IMR-90 (cell line): Measurements from ENCODE around the gene GGT6. TPM values are rescaled to one million over a fixed set of nuclear protein-coding genes. Genes with fewer than 3 reads are reported as not detected.
"Not testable (repeated sequence)": the region's sequence is repeated elsewhere in the genome, so short reads cannot be mapped to it uniquely, and the experiment has no call there.

Experiments
- ATAC-seq: fragments of 200-7000 bp; cut with Tn5 transposase; 2 replicates; pipeline ENCODE4 v1.9.1; 2020; ENCODE audit warnings: low read depth, mild to moderate bottlenecking, moderate library complexity
- BruUV-seq: library from RNA; stranded (reverse); fragments of 400-500 nt; replicated peaks from 2 replicates; lab custom pipeline; 2021; lab: Mats Ljungman, UMichigan
- CTCF ChIA-PET: fragments of 300-600 bp; formaldehyde crosslinking; extraction: SDS; loops from one replicate; lab custom pipeline; 2021; ENCODE audit warnings: antibody characterized with exemption; lab: Yijun Ruan, JAX
- POLR2A ChIA-PET: fragments of 300-600 bp; sonication (Branson Sonifier 250); formaldehyde crosslinking; loops from one replicate; lab custom pipeline; 2022; ENCODE audit warnings: antibody characterized with exemption; ENCODE audit not compliant: unreplicated experiment; lab: Charles Lee
- DNase-seq: peaks from one replicate; pipeline ENCODE4 v3.0.0; 2013
- H2AFZ ChIP-seq: replicated peaks from 2 replicates; pipeline ENCODE3; 2013; ENCODE audit warnings: low read length, mild to moderate bottlenecking; ENCODE audit not compliant: poor library complexity
- H2AK5ac ChIP-seq: 2 replicates; pipeline ENCODE4 v1.6.1; 2013; ENCODE audit warnings: low read depth, low read length, inconsistent platforms
- H2AK9ac ChIP-seq: replicated peaks from 2 replicates; pipeline ENCODE3; 2013; ENCODE audit warnings: mild to moderate bottlenecking, low read depth, low read length, moderate library complexity; ENCODE audit not compliant: poor library complexity
- H2BK120ac ChIP-seq: 2 replicates; pipeline ENCODE4 v1.6.1; 2013; ENCODE audit warnings: low read depth, low read length, inconsistent platforms
- H2BK15ac ChIP-seq: 3 replicates; pipeline ENCODE4 v1.6.1; 2013; ENCODE audit warnings: low read depth, low read length, inconsistent platforms
- H2BK20ac ChIP-seq: 2 replicates; pipeline ENCODE4 v1.6.1; 2013; ENCODE audit warnings: low read depth, mild to moderate bottlenecking, inconsistent platforms, low read length, moderate library complexity
- H2BK5ac ChIP-seq: 2 replicates; pipeline ENCODE4 v1.6.1; 2013; ENCODE audit warnings: mild to moderate bottlenecking, low read depth, low read length, inconsistent platforms; ENCODE audit not compliant: poor library complexity, severe bottlenecking
- H3K14ac ChIP-seq: replicated peaks from 2 replicates; pipeline ENCODE4 v1.6.1; 2013; ENCODE audit warnings: low read depth, low read length, inconsistent platforms
- H3K18ac ChIP-seq: 2 replicates; pipeline ENCODE4 v1.6.1; 2013; ENCODE audit warnings: low read depth, low read length, control low read depth
- H3K23ac ChIP-seq: 2 replicates; pipeline ENCODE4 v1.6.1; 2013; ENCODE audit warnings: low read depth, low read length, inconsistent platforms
- H3K27ac ChIP-seq: 2 replicates; pipeline ENCODE4 v1.5.1; 2013; ENCODE audit warnings: mild to moderate bottlenecking, control low read depth, low read length; ENCODE audit not compliant: insufficient read depth
- H3K27me3 ChIP-seq: 2 replicates; pipeline ENCODE4 v1.6.1; 2013; ENCODE audit warnings: low read length; ENCODE audit not compliant: control insufficient read depth, insufficient read depth
- H3K36me3 ChIP-seq: 2 replicates; pipeline ENCODE4 v1.6.1; 2013; ENCODE audit warnings: low read length, mixed read lengths; ENCODE audit not compliant: control insufficient read depth, insufficient read depth
- H3K4ac ChIP-seq: 2 replicates; pipeline ENCODE4 v1.6.1; 2013; ENCODE audit warnings: low read depth, low read length, inconsistent platforms
- H3K4me1 ChIP-seq: 2 replicates; pipeline ENCODE4 v1.6.1; 2013; ENCODE audit warnings: low read length, mixed read lengths; ENCODE audit not compliant: control insufficient read depth, insufficient read depth
- H3K4me2 ChIP-seq: 2 replicates; pipeline ENCODE4 v1.6.1; 2013; ENCODE audit warnings: low read depth, mild to moderate bottlenecking, control low read depth, low read length, moderate library complexity
- H3K4me3 ChIP-seq: 2 replicates; pipeline ENCODE4 v1.5.1; 2013; ENCODE audit warnings: low read depth, mild to moderate bottlenecking, control low read depth, low read length, moderate library complexity; ENCODE audit not compliant: insufficient read depth
- H3K56ac ChIP-seq: 2 replicates; pipeline ENCODE4 v1.6.1; 2013; ENCODE audit warnings: low read length, inconsistent platforms; ENCODE audit not compliant: insufficient read depth; ENCODE audit errors: extremely low read depth
- H3K79me1 ChIP-seq, 2 experiments: 2 replicates each; pipeline ENCODE4 v1.6.1; 2013; ENCODE audit warnings: low read length in 2 of 2, inconsistent platforms in 1 of 2, low read depth in 1 of 2
- H3K9ac ChIP-seq: 2 replicates; pipeline ENCODE4 v1.6.1; 2013; ENCODE audit warnings: low read depth, low read length, control low read depth
- H3K9me1 ChIP-seq: 2 replicates; pipeline ENCODE4 v1.6.1; 2013; ENCODE audit warnings: low read length, inconsistent platforms; ENCODE audit not compliant: insufficient read depth
- H3K9me3 ChIP-seq: 2 replicates; pipeline ENCODE4 v1.6.1; 2013; ENCODE audit warnings: low read length; ENCODE audit not compliant: control insufficient read depth, insufficient read depth
- H4K20me1 ChIP-seq: 2 replicates; pipeline ENCODE4 v1.6.1; 2013; ENCODE audit warnings: low read length, inconsistent platforms; ENCODE audit not compliant: insufficient read depth
- H4K5ac ChIP-seq: 2 replicates; pipeline ENCODE4 v1.6.1; 2013; ENCODE audit warnings: mild to moderate bottlenecking, low read depth, low read length, control low read depth
- H4K8ac ChIP-seq, 2 experiments: 2 replicates each; pipeline ENCODE4 v1.6.1; 2013; ENCODE audit warnings: low read depth in 2 of 2, low read length in 2 of 2, control low read depth in 1 of 2, inconsistent platforms in 1 of 2
- H4K91ac ChIP-seq: 2 replicates; pipeline ENCODE4 v1.6.1; 2013; ENCODE audit warnings: low read depth, low read length, inconsistent platforms; ENCODE audit not compliant: insufficient read depth
- BHLHE40 ChIP-seq: fragments of 150-350 bp; IDR thresholded peaks from 2 replicates; pipeline ENCODE4 v1.6.1; 2016; ENCODE audit warnings: mild to moderate bottlenecking, low read depth, low read length
- FOS ChIP-seq: fragments of 150-350 bp; IDR thresholded peaks from 2 replicates; pipeline ENCODE4 v1.6.1; 2016; ENCODE audit warnings: low read depth, low read length
- MAFK ChIP-seq: IDR thresholded peaks from 2 replicates; pipeline ENCODE4 v1.6.1; 2012; ENCODE audit warnings: low read depth, low read length, improper control_type of control experiment
- NFE2L2 ChIP-seq: fragments of 150-350 bp; IDR thresholded peaks from 2 replicates; pipeline ENCODE4 v1.6.1; 2016; ENCODE audit warnings: low read depth, mild to moderate bottlenecking, low read length
- RAD21 ChIP-seq: IDR thresholded peaks from 2 replicates; pipeline ENCODE4 v1.6.1; 2012; ENCODE audit warnings: low read length, improper control_type of control experiment
- RCOR1 ChIP-seq: IDR thresholded peaks from 2 replicates; pipeline ENCODE4 v1.6.1; 2012; ENCODE audit warnings: mild to moderate bottlenecking, low read length, improper control_type of control experiment; ENCODE audit not compliant: insufficient replicate concordance
- RFX5 ChIP-seq: IDR thresholded peaks from 2 replicates; pipeline ENCODE4 v1.8.0; 2012; ENCODE audit warnings: low read depth, mild to moderate bottlenecking, low read length, moderate library complexity
- SMC3 ChIP-seq: fragments of 150-350 bp; IDR thresholded peaks from 2 replicates; pipeline ENCODE4 v1.6.1; 2016; ENCODE audit warnings: low read depth, mild to moderate bottlenecking, antibody characterized with exemption, low read length, moderate library complexity
- WGBS, 2 experiments: methylation state at CpG; one replicate each; pipeline versions ENCODE4 v1.1.5 to v1.1.7; 2013; ENCODE audit warnings: missing lambda C conversion rate in 2 of 2; ENCODE audit not compliant: insufficient read length in 1 of 2; ENCODE audit errors: extremely low coverage in 2 of 2; 5-methylcytosine and 5-hydroxymethylcytosine counted together
- dilution Hi-C: fragments of 300-500 bp; cut with HindIII; formaldehyde crosslinking; loops from one replicate; pipeline ENCODE4 v1.14.3; 2018; ENCODE audit warnings: low sequenced_read_pairs; ENCODE audit not compliant: unreplicated experiment
- in situ Hi-C: fragments of 300-500 bp; cut with MboI; formaldehyde crosslinking; loops from 3 replicates; pipeline ENCODE4 v1.14.3; 2019; ENCODE audit warnings: low sequenced_read_pairs, inconsistent platforms, mixed read lengths
- intact Hi-C: fragments of 100-400 bp; cut with micrococcal nuclease; formaldehyde crosslinking; loops from 2 replicates; pipeline ENCODE4 v1.10.0; 2022
- polyA plus RNA-seq, 3 experiments: library from polyadenylated mRNA; depleted of rRNA; stranded (reverse); fragments of >200 nt; gene quantifications; 2 replicates each; pipeline ENCODE4 v1.2.3, GENCODE V29; 2012; ENCODE audit warnings: low replicate concordance in 1 of 3
- total RNA-seq: library from RNA; depleted of rRNA; stranded (reverse); fragments of >200 nt; gene quantifications from 2 replicates; pipeline ENCODE4 v1.2.3, GENCODE V29; 2012
- TF ChIP-seq, protein P1 (sequence below): fragments of 150-350 bp; IDR thresholded peaks from 2 replicates; pipeline ENCODE4 v1.6.1; 2017; ENCODE audit warnings: mild to moderate bottlenecking, antibody characterized with exemption, low read length, low read depth

The GGT6 gene
- total and polyA plus RNA-seq, 2 of the 4 experiments (the other 2 are of a cell fraction), result not detected

- TF ChIP-seq BHLHE40 (no peak), NFE2L2 (no peak), RCOR1 (no peak), RFX5 (no peak), SMC3 (no peak), RAD21 (no peak), FOS (no peak), MAFK (no peak)
- TF ChIP-seq, protein P1, sequence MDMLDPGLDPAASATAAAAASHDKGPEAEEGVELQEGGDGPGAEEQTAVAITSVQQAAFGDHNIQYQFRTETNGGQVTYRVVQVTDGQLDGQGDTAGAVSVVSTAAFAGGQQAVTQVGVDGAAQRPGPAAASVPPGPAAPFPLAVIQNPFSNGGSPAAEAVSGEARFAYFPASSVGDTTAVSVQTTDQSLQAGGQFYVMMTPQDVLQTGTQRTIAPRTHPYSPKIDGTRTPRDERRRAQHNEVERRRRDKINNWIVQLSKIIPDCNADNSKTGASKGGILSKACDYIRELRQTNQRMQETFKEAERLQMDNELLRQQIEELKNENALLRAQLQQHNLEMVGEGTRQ, result no peak
- H2AK5ac ChIP-seq, result no peak overlapping the region
- 47% methylated on average over 3 of the region's 12 CpGs; no CpG with 5 or more reads in 1 of the 2 experiments for WGBS, 2 experiments
- H3K9me3 ChIP-seq, result no peaks in the 10 kb centered on the region
- no peak overlapping the region for H3K9ac ChIP-seq
- no peak overlapping the region for H2AK9ac ChIP-seq
- ATAC-seq (peak; percentile 41), DNase-seq (peak; percentile 30)
- dilution Hi-C loops, result no loop called here
- no peak overlapping the region for H3K56ac ChIP-seq
- no peak overlapping the region for H3K4me3 ChIP-seq
- no TSS peak for BruUV-seq
- H3K4me1 ChIP-seq, result peaks cover 8% of the 10 kb centered on the region; the same call in 1 of the 2 replicates
- CTCF ChIA-PET, result no interaction called here
- in situ Hi-C loops, result no loop called here
- no peak overlapping the region for H2BK15ac ChIP-seq
- no peak overlapping the region; the same call in 1 of the 2 replicates for H4K5ac ChIP-seq
- H2AFZ ChIP-seq, result peak overlapping the region; percentile 41
- H4K91ac ChIP-seq, result no peak overlapping the region
- H2BK5ac ChIP-seq, result no peak overlapping the region
- no peak overlapping the region for H4K8ac ChIP-seq
- H3K27ac ChIP-seq, result no peak overlapping the region
- H3K23ac ChIP-seq, result no peak overlapping the region
- H3K9me1 ChIP-seq, result no peaks in the 10 kb centered on the region
- no peaks in the 10 kb centered on the region for H4K20me1 ChIP-seq
- H3K4ac ChIP-seq, result no peak overlapping the region
- H3K36me3 ChIP-seq, result no peaks in the 10 kb centered on the region
- H3K27me3 ChIP-seq, result peaks cover 28% of the 10 kb centered on the region
- intact Hi-C loops, result no loop called here
- no peak overlapping the region for H3K4me2 ChIP-seq
- no peaks in the 10 kb centered on the region for H3K79me1 ChIP-seq
- H3K18ac ChIP-seq, result no peak overlapping the region
- H3K14ac ChIP-seq, result no peak overlapping the region
- POLR2A ChIA-PET, result no interaction called here
- H2BK20ac ChIP-seq, result no peak overlapping the region
- no peak overlapping the region for H2BK120ac ChIP-seq
Observed at GRCh38 chr17:4605826-4606225, 45.4 kb upstream of the GGT6 start.

DNA sequence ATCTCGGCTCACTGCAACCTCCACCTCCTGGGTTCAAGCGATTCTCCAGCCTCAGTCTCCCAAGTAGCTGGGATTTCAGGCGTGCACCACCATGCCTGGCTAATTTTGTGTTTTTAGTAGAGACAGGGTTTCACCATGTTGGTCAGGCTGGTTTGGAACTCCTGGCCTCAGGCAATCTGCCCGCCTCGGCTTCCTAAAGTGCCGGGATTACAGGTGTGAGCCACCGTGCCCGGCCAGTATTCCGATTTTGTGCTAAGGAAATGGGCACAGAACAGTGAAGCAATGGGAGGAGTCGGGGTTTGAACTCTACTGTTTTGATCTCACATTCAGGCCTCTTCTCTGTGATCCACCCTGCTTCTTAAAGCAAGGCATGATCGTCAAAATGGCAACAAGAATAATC, 44.4 kb upstream of the GGT6 start:
- H3K4me3 ChIP-seq, CTCF ChIA-PET, H3K14ac ChIP-seq, H2AK9ac ChIP-seq, H3K4me2 ChIP-seq, H2AK5ac ChIP-seq, H4K5ac ChIP-seq, ATAC-seq, H3K9ac ChIP-seq, H3K56ac ChIP-seq, DNase-seq, BruUV-seq, H3K4ac ChIP-seq, H2BK20ac ChIP-seq, H4K20me1 ChIP-seq, H4K8ac ChIP-seq, H3K9me3 ChIP-seq, H2BK5ac ChIP-seq, H3K23ac ChIP-seq, H4K91ac ChIP-seq, H2BK15ac ChIP-seq, H3K27ac ChIP-seq, H2BK120ac ChIP-seq, intact Hi-C loops, H2AFZ ChIP-seq, H3K9me1 ChIP-seq, POLR2A ChIA-PET, H3K79me1 ChIP-seq, H3K18ac ChIP-seq, in situ Hi-C loops, dilution Hi-C loops, H3K36me3 ChIP-seq: not testable (repeated sequence)
- 100% methylated on average over 3 of the region's 11 CpGs; no CpG with 5 or more reads in 1 of the 2 experiments for WGBS, 2 experiments
- Histone ChIP-seq H3K4me1 (peaks cover 16% of the 10 kb centered on the region; the same call in 1 of the 2 replicates), H3K27me3 (peaks cover 18% of the 10 kb centered on the region)
